Adrenal gland (tissue), 5 donors: ENCODE results near the gene GRID1.

Experiments used
- CTCF ChIP-seq, 6 experiments: fragments of 450-650 bp in 4 of 6; fragments of 200-600 bp in 2 of 6; sonication (generic) in 1 of 6; IDR thresholded peaks; 1 replicate in 5 of 6; 2 replicates in 1 of 6; pipeline versions ENCODE4 v1.5.1 to v1.8.0; 2016 to 2021; ENCODE audit warnings: antibody characterized with exemption in 6 of 6, mild to moderate bottlenecking in 2 of 6, moderate library complexity in 1 of 6
- POLR2A ChIP-seq, 2 donors: fragments of 450-650 bp; IDR thresholded peaks; one replicate each; pipeline ENCODE4 v1.6.1; 2017; ENCODE audit warnings: antibody characterized with exemption in 2 of 2, mild to moderate bottlenecking in 2 of 2, moderate library complexity in 1 of 2
- donor health status: DM: no; HTN: no; CAD: no.

- TF ChIP-seq CTCF (IDR thresholded peaks at IDR 0.05): no peak
- TF ChIP-seq POLR2A (IDR thresholded peaks at IDR 0.05): no peak
Measured at GRCh38 chr10:86282664-86283465, 83.7 kb downstream of the GRID1 start.
